HL-60 (cell line): ENCODE measurements around the gene BLMH.

Source experiments
- POLR2AphosphoS5 ChIP-seq: IDR thresholded peaks from 2 replicates; pipeline ENCODE4 v1.6.1; 2012; ENCODE audit warnings: low read depth
- SPI1 ChIP-seq: IDR thresholded peaks from 2 replicates; pipeline ENCODE4 v1.6.1; 2012; ENCODE audit warnings: low read depth, mild to moderate bottlenecking, borderline replicate concordance
- TF ChIP-seq, protein P1 (sequence below): IDR thresholded peaks from one replicate; pipeline ENCODE4 v1.5.1; 2011; ENCODE audit warnings: low read length, control low read depth, inconsistent platforms; ENCODE audit not compliant: insufficient read depth

GRCh38 chr17:30339086-30339485, 47.3 kb upstream of the BLMH start:
- TF ChIP-seq, protein P1, sequence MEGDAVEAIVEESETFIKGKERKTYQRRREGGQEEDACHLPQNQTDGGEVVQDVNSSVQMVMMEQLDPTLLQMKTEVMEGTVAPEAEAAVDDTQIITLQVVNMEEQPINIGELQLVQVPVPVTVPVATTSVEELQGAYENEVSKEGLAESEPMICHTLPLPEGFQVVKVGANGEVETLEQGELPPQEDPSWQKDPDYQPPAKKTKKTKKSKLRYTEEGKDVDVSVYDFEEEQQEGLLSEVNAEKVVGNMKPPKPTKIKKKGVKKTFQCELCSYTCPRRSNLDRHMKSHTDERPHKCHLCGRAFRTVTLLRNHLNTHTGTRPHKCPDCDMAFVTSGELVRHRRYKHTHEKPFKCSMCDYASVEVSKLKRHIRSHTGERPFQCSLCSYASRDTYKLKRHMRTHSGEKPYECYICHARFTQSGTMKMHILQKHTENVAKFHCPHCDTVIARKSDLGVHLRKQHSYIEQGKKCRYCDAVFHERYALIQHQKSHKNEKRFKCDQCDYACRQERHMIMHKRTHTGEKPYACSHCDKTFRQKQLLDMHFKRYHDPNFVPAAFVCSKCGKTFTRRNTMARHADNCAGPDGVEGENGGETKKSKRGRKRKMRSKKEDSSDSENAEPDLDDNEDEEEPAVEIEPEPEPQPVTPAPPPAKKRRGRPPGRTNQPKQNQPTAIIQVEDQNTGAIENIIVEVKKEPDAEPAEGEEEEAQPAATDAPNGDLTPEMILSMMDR = no peak
- TF ChIP-seq SPI1 = no peak
- no peak for TF ChIP-seq POLR2AphosphoS5
